Liver (tissue), 3 donors: ENCODE data around the gene DOCK8.

Source experiments
- CTCF ChIP-seq: fragments of 150-350 bp; IDR thresholded peaks from 2 replicates; pipeline ENCODE4 v1.5.1; 2017; ENCODE audit warnings: improper control_type of control experiment, low read depth, low read length; ENCODE audit not compliant: missing input control
- GABPA ChIP-seq, 2 donors: IDR thresholded peaks in 1 of 2; conservative IDR thresholded peaks in 1 of 2; 2 replicates each; pipeline ENCODE4 v1.6.1; 2016; ENCODE audit warnings: antibody characterized with exemption in 2 of 2, mild to moderate bottlenecking in 1 of 2, moderate library complexity in 1 of 2
- MAX ChIP-seq: IDR thresholded peaks from 2 replicates; pipeline ENCODE4 v1.6.1; 2016; ENCODE audit warnings: antibody characterized with exemption
- RAD21 ChIP-seq, 2 donors: IDR thresholded peaks; 2 replicates each; pipeline ENCODE4 v1.6.1; 2016; ENCODE audit warnings: antibody characterized with exemption in 2 of 2, mild to moderate bottlenecking in 2 of 2
- RXRA ChIP-seq, 2 donors: IDR thresholded peaks; 2 replicates each; pipeline ENCODE4 v1.6.1; 2017 to 2018; ENCODE audit warnings: antibody characterized with exemption in 2 of 2, mild to moderate bottlenecking in 1 of 2
- SP1 ChIP-seq: IDR thresholded peaks from 2 replicates; pipeline ENCODE4 v1.6.1; 2018; ENCODE audit warnings: antibody characterized with exemption, mild to moderate bottlenecking
- donor health status: healthy.
- donor health status: healthy.

- TF ChIP-seq CTCF (no peak), MAX (no peak), GABPA (IDR thresholded peaks at IDR 0.05 in 1 of 2, conservative IDR thresholded peaks at IDR 0.05 in 1 of 2) (no peak), SP1 (no peak), RXRA (IDR thresholded peaks at IDR 0.05) (no peak), RAD21 (IDR thresholded peaks at IDR 0.05) (no peak)
Measured at GRCh38 chr9:495739-496138, 281.1 kb downstream of the DOCK8 start.
